Central memory CD8-positive, alpha-beta T cell (primary cell): ENCODE results near the gene NR5A1.

Experiments used
- ATAC-seq: fragments of 150-1000 bp; cut with Tn5 transposase; replicated peaks from 2 replicates; pipeline ENCODE4 v1.10.0; 2022; ENCODE audit warnings: mild to moderate bottlenecking, moderate FRiP score, moderate number of reproducible peaks; ENCODE audit not compliant: poor library complexity, severe bottlenecking; ENCODE audit errors: extremely low read depth
- DNase-seq, 2 donors: peaks; one replicate each; pipeline ENCODE4 v3.0.0; 2021; ENCODE audit warnings: low spot score in 2 of 2
- H3K27ac Mint-ChIP-seq: one replicate; pipeline ENCODE4 v1.8.0; 2022; ENCODE audit warnings: low read depth, mild to moderate bottlenecking, moderate library complexity, mixed read lengths
- H3K27me3 Mint-ChIP-seq: one replicate; pipeline ENCODE4 v1.8.0; 2022; ENCODE audit warnings: mixed read lengths
- H3K36me3 Mint-ChIP-seq: one replicate; pipeline ENCODE4 v1.8.0; 2022; ENCODE audit warnings: mild to moderate bottlenecking, moderate library complexity, mixed read lengths; ENCODE audit not compliant: insufficient read depth
- H3K4me1 Mint-ChIP-seq: one replicate; pipeline ENCODE4 v1.8.0; 2022; ENCODE audit warnings: mixed read lengths
- H3K4me3 Mint-ChIP-seq: one replicate; pipeline ENCODE4 v1.8.0; 2022; ENCODE audit warnings: mild to moderate bottlenecking, moderate library complexity, mixed read lengths
- H3K9me3 Mint-ChIP-seq: one replicate; pipeline ENCODE4 v1.8.0; 2022; ENCODE audit warnings: mixed read lengths

The NR5A1 gene

DNA sequence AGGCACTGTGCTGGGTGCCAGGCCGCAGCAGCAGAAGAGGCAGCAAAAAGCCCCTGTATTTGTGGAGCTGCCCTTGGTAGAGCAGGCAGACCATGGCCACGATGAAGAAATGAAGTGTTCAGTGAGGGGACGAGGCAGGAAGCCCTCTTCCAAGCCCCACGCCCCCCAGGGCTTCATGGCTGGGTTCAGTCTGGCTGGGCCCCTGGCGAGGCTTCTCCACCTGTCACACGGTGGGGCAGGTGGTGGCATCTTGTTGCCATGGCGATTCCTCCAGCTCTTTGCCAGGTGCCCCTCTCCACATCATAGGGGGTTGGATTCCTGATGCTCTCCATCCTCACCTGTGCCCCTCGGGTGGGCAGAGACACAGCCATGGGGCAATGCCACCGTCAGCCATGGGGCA is 35.4 kb downstream of the NR5A1 start:
- DNase-seq (no peak), ATAC-seq (no peak)
- Mint-ChIP-seq H3K27ac (no peak overlapping the region), H3K4me3 (no peak overlapping the region), H3K27me3 (peaks cover 58% of the 10 kb centered on the region), H3K36me3 (no peaks in the 10 kb centered on the region), H3K9me3 (no peaks in the 10 kb centered on the region), H3K4me1 (no peaks in the 10 kb centered on the region)

DNA sequence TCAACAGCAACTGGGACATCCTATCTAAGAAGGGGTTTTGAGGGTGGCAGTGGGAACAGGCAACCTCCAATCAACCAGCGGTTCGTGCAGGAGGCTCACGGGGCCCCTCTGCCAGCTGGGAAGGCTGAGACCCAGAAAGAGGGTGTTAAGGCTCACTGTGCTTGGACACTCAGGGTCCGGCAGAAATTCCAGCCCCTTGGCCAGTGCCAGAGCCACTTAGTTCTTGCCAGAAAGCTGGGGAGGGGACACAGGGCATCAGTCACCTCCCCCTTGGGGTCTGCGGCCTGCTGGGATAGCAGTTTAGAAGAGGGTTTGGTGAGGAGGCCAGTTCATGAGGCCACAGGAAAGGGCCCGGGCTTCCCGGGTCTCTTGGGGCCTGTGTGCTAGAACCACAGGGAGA is 36.5 kb downstream of the NR5A1 start:
- no peak for DNase-seq
- H3K27ac Mint-ChIP-seq = no peak overlapping the region
- no peaks in the 10 kb centered on the region for H3K36me3 Mint-ChIP-seq
- H3K4me1 Mint-ChIP-seq = no peaks in the 10 kb centered on the region
- H3K4me3 Mint-ChIP-seq = no peak overlapping the region
- H3K27me3 Mint-ChIP-seq = peaks cover 58% of the 10 kb centered on the region
- no peak for ATAC-seq
- H3K9me3 Mint-ChIP-seq = no peaks in the 10 kb centered on the region

DNA sequence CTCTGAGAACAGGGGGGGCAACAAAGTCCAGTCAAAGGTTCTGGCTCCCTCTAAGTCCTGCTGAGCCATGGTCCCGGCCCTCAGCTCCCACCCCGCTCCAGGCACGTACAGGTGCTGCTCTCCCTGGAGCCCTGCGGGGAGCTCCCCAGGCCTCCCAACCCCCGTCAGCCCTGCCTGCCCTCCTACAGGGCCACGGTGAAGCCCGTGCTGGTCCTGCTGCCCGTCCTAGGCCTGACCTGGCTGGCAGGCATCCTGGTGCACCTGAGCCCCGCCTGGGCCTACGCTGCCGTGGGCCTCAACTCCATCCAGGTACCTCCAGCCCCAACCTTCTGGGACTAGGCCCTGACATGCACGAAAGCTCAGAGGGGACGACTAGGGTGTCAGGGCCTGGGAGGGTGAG is 36.9 kb downstream of the NR5A1 start:
- H3K27me3 Mint-ChIP-seq = peaks cover 56% of the 10 kb centered on the region
- no peak for DNase-seq
- no peak for ATAC-seq
- H3K36me3 Mint-ChIP-seq = no peaks in the 10 kb centered on the region
- no peak overlapping the region for H3K27ac Mint-ChIP-seq
- H3K4me1 Mint-ChIP-seq = no peaks in the 10 kb centered on the region
- H3K9me3 Mint-ChIP-seq = no peaks in the 10 kb centered on the region
- no peak overlapping the region for H3K4me3 Mint-ChIP-seq

DNA sequence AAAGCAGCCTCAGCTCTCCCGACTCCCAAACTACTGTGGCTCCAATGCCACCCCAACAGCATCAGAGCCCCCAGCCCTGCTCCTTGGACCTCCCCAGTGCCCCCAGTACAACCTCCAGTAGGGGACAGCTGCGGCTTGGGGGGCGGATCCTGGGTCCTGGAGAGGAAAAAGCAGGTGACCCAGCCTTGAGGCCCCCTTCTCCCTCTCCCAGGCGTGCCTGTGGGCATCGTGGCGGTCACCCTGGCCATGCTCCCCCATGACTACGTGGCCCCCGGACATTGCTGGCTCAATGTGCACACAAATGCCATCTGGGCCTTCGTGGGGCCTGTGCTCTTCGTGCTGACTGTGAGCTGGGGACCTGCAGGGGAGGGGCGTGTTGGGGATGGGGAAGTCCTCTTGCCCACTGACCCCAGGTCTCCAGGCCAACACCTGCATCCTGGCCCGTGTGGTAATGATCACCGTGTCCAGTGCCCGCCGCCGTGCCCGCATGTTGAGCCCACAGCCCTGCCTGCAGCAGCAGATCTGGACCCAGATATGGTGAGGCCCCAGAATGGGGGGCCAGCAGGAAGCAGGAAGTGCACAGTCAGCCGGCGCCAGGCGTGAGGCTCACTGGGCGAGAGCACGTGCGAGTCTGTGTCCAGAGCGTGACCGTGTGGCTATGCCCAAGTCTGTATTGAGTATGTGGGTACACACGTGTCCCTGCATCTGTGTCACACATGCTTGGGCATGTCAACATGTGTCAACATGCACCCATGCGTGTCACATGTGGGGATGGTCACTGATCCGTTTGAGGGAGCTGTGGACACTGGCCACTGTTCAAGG is 38.0 kb downstream of the NR5A1 start:
- no peak overlapping the region for H3K27ac Mint-ChIP-seq
- H3K36me3 Mint-ChIP-seq = no peaks in the 10 kb centered on the region
- no peak for DNase-seq
- H3K4me3 Mint-ChIP-seq = no peak overlapping the region
- no peak for ATAC-seq
- no peaks in the 10 kb centered on the region for H3K9me3 Mint-ChIP-seq
- H3K4me1 Mint-ChIP-seq = no peaks in the 10 kb centered on the region
- H3K27me3 Mint-ChIP-seq = peaks cover 53% of the 10 kb centered on the region

DNA sequence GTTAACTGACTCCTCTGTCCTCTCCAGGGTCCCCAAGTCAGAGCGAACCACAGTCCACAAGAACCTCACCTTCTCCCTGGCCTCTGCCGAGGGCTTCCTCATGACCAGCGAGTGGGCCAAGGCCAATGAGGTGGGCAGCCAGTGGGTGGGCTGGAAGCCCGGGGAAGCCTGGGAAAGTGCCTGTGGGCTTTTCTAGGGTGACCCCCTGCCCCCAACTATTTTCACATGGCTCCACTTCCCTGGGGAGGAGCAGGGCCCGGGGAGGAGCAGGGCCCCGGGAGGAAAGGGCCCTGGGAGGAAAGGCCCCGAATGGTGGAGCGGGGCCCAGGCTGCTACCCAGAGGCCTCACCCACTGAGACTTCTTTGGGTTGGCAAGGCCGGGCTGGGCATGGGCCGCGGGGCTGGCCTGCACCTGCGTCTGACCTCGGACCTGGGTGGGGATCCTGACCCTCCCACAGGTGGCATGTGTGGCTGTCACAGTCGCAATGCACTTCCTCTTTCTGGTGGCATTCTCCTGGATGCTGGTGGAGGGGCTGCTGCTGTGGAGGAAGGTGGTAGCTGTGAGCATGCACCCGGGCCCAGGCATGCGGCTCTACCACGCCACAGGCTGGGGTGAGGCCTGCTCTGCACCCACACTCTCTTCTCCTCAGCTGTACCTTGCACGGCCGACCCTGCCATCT is 39.0 kb downstream of the NR5A1 start:
- H3K4me1 Mint-ChIP-seq = no peaks in the 10 kb centered on the region
- no peak overlapping the region for H3K27ac Mint-ChIP-seq
- H3K9me3 Mint-ChIP-seq = no peaks in the 10 kb centered on the region
- DNase-seq (no peak), ATAC-seq (no peak)
- no peak overlapping the region for H3K4me3 Mint-ChIP-seq
- peaks cover 43% of the 10 kb centered on the region for H3K27me3 Mint-ChIP-seq
- H3K36me3 Mint-ChIP-seq = no peaks in the 10 kb centered on the region

DNA sequence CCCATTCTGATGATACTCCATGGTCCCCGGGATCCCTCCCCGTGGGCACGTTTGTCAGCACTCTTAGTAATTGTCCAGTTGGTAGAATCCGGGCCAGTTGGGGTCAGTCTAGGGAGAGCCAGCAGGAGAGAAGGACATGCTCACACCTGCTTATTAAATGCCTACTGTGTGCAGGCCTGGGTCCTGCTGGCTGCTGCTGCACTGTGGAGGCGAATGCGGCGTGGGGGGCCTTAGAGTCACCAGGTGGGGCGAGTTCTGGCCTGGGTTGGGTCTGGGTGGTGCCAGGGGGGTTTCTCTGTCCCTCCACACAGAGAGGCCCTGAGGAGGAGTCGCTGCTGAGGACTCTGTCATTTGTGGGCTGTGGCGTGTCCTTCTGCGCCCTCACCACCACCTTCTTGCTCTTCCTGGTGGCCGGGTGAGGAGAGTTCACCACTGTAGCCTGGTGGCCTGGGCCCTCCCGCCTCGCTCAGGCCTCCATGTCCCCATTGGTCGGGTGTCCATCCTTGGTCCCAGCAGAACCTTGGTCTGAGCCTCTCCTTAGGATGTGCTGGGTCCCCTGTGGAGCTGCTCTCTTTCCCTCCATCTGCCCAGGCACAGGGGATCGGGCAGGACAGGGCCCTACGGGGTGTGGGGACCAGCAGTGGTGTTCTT is 39.7 kb downstream of the NR5A1 start:
- Mint-ChIP-seq H3K27me3 (peaks cover 36% of the 10 kb centered on the region), H3K27ac (no peak overlapping the region), H3K4me1 (no peaks in the 10 kb centered on the region), H3K36me3 (no peaks in the 10 kb centered on the region), H3K9me3 (no peaks in the 10 kb centered on the region), H3K4me3 (no peak overlapping the region)
- no peak for DNase-seq
- no peak for ATAC-seq

DNA sequence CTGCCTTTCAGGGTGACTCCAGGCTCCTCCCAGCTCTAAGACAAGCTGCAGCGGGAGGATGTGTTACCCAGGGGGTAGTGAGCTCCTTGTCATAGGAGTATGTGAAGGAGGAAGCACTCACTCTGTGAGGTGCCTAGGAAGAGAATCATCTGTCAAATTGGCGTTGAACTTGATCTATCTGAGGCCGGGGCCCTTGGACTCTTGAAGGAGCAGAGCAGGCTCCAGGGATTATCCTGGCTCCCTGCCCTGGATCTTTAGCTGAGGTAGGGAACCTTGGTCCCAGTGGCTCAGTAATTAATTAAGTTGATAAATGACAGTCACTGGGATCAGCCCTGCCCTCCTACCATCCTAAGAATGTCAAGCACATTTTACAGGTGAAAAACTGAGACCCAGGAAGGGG is 41.5 kb downstream of the NR5A1 start:
- DNase-seq (no peak), ATAC-seq (no peak)
- no peak overlapping the region for H3K4me3 Mint-ChIP-seq
- H3K27ac Mint-ChIP-seq = no peak overlapping the region
- no peaks in the 10 kb centered on the region for H3K9me3 Mint-ChIP-seq
- H3K36me3 Mint-ChIP-seq = no peaks in the 10 kb centered on the region
- no peaks in the 10 kb centered on the region for H3K4me1 Mint-ChIP-seq
- H3K27me3 Mint-ChIP-seq = peaks cover 22% of the 10 kb centered on the region

DNA sequence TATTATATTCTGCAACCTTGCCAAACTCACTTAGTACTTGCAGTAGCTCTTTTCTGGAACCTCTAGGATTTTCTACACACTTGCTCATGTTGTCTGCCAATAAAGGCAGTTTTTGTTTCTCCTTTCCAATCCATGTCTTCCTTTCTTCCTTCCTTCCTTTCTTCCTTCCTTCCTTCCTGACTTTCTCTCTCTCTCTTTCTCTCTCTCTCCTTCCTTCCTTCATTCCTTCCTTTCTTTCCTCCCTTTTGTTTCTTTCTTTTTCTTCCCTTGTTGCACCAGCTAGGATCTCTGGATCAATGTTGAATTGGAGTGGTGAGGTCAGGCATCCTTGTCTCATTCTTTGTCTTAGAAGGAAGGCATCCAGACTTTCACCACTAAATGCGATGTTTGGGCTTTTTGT is 44.5 kb downstream of the NR5A1 start:
- ATAC-seq (no peak), DNase-seq (no peak)
- H3K27ac Mint-ChIP-seq = no peak overlapping the region
- H3K4me3 Mint-ChIP-seq = no peak overlapping the region
- no peaks in the 10 kb centered on the region for H3K9me3 Mint-ChIP-seq
- no peaks in the 10 kb centered on the region for H3K36me3 Mint-ChIP-seq
- H3K27me3 Mint-ChIP-seq = peaks cover 11% of the 10 kb centered on the region
- H3K4me1 Mint-ChIP-seq = no peaks in the 10 kb centered on the region

DNA sequence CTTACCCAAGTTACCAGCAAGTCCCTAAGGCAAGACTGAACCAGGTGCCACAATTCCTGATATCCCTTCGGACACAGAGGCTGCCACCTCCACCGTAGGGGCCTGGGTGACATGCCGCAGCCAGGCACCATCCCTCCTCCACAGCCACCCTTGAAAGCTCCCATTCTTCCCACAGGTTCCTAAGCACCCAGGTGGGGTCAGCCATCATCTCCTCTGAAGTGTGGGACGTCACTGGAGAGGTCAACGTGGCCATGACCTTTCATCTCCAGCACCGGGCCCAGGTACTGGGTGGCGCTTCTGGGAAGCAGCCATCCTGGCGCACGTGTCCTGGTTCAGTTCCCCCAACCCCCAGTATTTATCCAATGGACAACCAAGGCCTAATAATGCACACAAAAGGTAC is 48.8 kb downstream of the NR5A1 start:
- Mint-ChIP-seq H3K4me3 (no peak overlapping the region), H3K9me3 (no peaks in the 10 kb centered on the region), H3K4me1 (no peaks in the 10 kb centered on the region), H3K36me3 (no peaks in the 10 kb centered on the region), H3K27ac (no peak overlapping the region), H3K27me3 (no peaks in the 10 kb centered on the region)
- no peak for ATAC-seq
- no peak for DNase-seq

DNA sequence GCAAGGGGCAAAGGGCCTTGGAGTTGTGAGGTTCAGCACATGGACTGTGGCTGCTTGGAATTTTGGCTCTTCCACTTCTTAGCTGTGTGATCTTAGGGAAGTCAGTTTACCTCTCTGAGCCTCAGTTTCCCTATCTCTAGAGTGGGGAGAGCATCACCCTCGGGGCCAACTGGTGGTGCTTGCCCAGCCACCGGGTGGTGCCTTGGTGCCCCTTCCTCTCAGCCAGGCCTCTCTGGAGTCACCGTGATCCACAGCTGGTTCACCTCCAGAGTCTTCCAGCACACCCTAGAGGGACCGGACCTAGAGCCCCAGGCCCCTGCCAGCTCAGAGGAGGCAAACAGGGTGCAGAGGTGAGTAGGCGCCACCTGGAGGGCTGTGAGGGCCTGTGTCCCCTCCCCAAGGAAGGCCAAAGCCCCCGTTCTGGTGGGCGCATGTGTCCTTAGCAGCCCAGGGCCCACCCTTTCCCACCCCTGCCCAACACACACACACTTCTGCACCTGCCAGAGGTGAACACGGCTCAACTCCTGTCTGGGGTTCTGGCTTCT is 49.2 kb downstream of the NR5A1 start:
- no peaks in the 10 kb centered on the region for H3K36me3 Mint-ChIP-seq
- no peaks in the 10 kb centered on the region for H3K27me3 Mint-ChIP-seq
- H3K4me1 Mint-ChIP-seq = no peaks in the 10 kb centered on the region
- no peak for DNase-seq
- no peak for ATAC-seq
- H3K9me3 Mint-ChIP-seq = no peaks in the 10 kb centered on the region
- no peak overlapping the region for H3K4me3 Mint-ChIP-seq
- H3K27ac Mint-ChIP-seq = no peak overlapping the region

DNA sequence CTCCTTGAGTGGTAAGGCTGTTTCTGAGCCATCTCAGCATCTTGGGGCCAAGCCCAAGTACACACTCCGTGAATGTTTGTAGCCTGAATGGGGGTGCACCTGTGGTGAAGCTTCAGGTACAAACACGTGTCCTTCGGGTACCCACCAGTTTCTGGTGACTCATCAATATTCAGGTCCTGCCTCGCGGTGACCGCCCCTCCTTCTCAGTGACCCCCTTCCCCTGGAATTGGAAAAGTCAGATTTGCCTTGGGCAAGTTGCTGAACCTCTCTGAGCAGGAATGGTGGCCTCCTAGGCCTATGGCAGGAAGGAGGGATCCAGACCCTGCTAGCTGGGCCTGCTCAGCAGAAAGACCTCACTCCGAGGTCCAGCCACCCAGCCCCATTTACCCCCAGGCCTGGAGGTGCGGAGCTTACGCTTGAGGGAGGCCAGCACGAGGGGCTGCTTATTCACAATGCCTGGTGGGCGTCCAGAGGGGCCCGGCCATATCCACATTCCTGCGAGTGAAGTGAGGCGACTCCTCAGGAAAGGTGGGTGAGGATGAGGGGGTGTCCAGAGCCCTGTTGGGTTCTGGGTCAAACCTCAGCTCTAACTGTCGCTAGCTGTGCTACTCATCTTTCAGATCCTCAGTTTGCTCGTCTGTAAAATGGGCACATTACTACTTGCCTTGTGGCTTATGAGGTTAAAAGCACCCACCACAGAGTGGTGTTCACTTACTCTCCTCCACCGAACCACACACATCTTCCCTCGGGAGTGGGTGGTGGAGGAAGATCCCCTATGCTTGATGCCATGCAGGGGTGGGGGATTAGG is 49.9 kb downstream of the NR5A1 start:
- Mint-ChIP-seq H3K4me1 (no peaks in the 10 kb centered on the region), H3K27ac (no peak overlapping the region), H3K27me3 (peaks cover 4% of the 10 kb centered on the region), H3K4me3 (no peak overlapping the region), H3K9me3 (no peaks in the 10 kb centered on the region), H3K36me3 (no peaks in the 10 kb centered on the region)
- ATAC-seq (no peak), DNase-seq (no peak)

DNA sequence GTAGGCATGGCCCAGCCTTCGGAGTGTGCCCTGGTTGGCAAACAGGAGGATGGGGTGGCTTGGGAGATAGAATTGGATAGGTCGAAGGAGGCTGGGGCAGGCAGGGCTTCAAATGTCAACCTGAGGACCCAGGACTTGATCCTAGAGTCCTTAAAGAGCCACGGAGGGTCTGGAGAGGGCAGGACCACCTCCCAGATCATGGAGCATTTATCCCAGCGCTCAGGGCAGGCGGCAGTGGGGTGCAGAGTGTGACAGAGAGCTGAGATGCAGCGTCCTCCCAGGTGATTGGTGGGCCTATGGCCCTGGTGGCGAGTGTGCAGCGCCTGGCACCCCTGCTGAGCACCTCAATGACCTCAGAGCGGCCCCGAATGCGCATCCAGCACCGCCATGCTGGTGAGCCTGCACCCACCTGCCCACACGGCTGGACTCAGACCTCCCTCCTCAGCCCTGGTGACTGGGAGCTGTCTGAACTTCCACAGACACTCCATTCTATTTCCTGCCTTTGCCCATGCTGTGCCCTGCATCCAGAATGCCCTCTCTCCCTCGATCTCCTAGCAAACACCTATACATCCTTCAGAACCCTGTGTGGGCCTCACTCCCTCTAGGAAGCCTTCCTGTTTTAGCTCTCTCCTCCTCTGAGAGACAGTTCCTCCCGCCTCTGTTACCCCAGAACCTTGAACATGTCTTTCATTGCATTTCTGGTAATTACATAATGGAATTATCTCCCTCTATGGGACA is 50.7 kb downstream of the NR5A1 start:
- no peaks in the 10 kb centered on the region for H3K4me1 Mint-ChIP-seq
- ATAC-seq (no peak), DNase-seq (no peak)
- no peaks in the 10 kb centered on the region for H3K9me3 Mint-ChIP-seq
- no peak overlapping the region for H3K27ac Mint-ChIP-seq
- H3K27me3 Mint-ChIP-seq = peaks cover 12% of the 10 kb centered on the region
- no peak overlapping the region for H3K4me3 Mint-ChIP-seq
- no peaks in the 10 kb centered on the region for H3K36me3 Mint-ChIP-seq
